ENCODE measurements around the gene CAPN1. TPM values are rescaled to one million over a fixed set of nuclear protein-coding genes. Genes with fewer than 3 reads are reported as not detected.

Gene CAPN1
- polyA plus RNA-seq, 1 of the 3 experiments (the other 2 are of a cell fraction) = 92.2 TPM

DNA sequence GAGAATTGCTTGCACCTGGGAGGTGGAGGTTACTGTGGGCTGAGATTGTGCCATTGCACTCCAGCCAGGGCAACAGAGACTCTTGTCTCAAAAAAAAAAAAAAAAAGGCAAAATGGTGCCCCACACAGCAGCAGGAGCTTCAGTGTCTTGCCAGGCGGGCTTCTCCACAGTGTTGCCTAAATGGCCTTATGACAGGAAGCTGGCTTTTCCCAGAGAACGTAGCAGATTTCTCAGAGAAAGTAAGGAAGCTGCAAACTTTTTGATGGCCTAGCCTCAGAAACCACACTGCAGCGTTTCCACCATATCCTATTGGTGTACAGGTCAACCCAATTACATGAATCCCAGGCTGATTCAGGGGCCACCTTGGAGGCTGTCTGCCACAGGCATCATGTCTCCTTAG lies 24.4 kb upstream of the CAPN1 start:
- 59% methylated on average over 3 of the region's 3 CpGs for WGBS (ENCODE audit: low lambda C conversion rate)
- Histone ChIP-seq H3F3A (replicated peaks; ENCODE audit: insufficient read depth) (no peaks in the 10 kb centered on the region), H3K4me2 (no peak overlapping the region), H3K4me1 (ENCODE audit: control insufficient read depth in 1 of 2, insufficient read depth in 2 of 2, low read depth in 1 of 2, low read length in 1 of 2) (no peaks in the 10 kb centered on the region), H3K27ac (ENCODE audit: low read depth in 2 of 2, low read length in 1 of 2) (no peak overlapping the region), H4K20me1 (ENCODE audit: insufficient read depth) (no peaks in the 10 kb centered on the region), H3K4me3 (ENCODE audit: low read depth in 2 of 2, low read length in 1 of 2) (no peak overlapping the region), H2AFZ (ENCODE audit: low read depth) (no peak overlapping the region), H3K27me3 (ENCODE audit: insufficient read depth) (no peaks in the 10 kb centered on the region), H3K79me2 (ENCODE audit: insufficient read depth) (no peaks in the 10 kb centered on the region), H3K36me3 (replicated peaks in 1 of 2; ENCODE audit: control insufficient read depth in 1 of 2, insufficient read depth in 2 of 2, low read length in 1 of 2) (no peaks in the 10 kb centered on the region), H3K9me2 (no peaks in the 10 kb centered on the region), H3K9me3 (no peaks in the 10 kb centered on the region), H3K9ac (no peak overlapping the region)
- DNase-seq = no peak
- CTCF ChIA-PET = no interaction called here
- TF ChIP-seq NRF1 (IDR thresholded peaks at IDR 0.05; ENCODE audit: low read depth, low read length) (no peak), TAF1 (IDR thresholded peaks at IDR 0.05; ENCODE audit: borderline replicate concordance, low read depth, low read length) (no peak), FOXJ3 (CRISPR knock-in tag; IDR thresholded peaks at IDR 0.05) (no peak), RAD21 (IDR thresholded peaks at IDR 0.05; ENCODE audit: low read length) (no peak), YY1 (IDR thresholded peaks at IDR 0.05; ENCODE audit: low read depth) (no peak), MAX (IDR thresholded peaks at IDR 0.05; ENCODE audit: low read depth) (no peak), FOSL2 (IDR thresholded peaks at IDR 0.05; ENCODE audit: borderline replicate concordance, low read depth) (no peak), TCF12 (IDR thresholded peaks at IDR 0.05) (no peak), GABPA (IDR thresholded peaks at IDR 0.05; ENCODE audit: low read depth) (no peak), SIN3A (IDR thresholded peaks at IDR 0.05; ENCODE audit: borderline replicate concordance, low read depth, low read length) (no peak), MXI1 (IDR thresholded peaks at IDR 0.05; ENCODE audit: low read depth, low read length) (no peak), CTCF (IDR thresholded peaks at IDR 0.05) (no peak)
- TF ChIP-seq, protein P1, sequence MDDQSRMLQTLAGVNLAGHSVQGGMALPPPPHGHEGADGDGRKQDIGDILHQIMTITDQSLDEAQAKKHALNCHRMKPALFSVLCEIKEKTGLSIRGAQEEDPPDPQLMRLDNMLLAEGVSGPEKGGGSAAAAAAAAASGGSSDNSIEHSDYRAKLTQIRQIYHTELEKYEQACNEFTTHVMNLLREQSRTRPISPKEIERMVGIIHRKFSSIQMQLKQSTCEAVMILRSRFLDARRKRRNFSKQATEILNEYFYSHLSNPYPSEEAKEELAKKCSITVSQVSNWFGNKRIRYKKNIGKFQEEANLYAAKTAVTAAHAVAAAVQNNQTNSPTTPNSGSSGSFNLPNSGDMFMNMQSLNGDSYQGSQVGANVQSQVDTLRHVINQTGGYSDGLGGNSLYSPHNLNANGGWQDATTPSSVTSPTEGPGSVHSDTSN (IDR thresholded peaks at IDR 0.05) = no peak
- TF ChIP-seq, protein P2, sequence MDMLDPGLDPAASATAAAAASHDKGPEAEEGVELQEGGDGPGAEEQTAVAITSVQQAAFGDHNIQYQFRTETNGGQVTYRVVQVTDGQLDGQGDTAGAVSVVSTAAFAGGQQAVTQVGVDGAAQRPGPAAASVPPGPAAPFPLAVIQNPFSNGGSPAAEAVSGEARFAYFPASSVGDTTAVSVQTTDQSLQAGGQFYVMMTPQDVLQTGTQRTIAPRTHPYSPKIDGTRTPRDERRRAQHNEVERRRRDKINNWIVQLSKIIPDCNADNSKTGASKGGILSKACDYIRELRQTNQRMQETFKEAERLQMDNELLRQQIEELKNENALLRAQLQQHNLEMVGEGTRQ (IDR thresholded peaks at IDR 0.05; ENCODE audit: borderline replicate concordance, low read depth, low read length) = no peak
- POLR2A ChIA-PET = no interaction called here

- H3K36me3 ChIP-seq (replicated peaks in 1 of 2; ENCODE audit: control insufficient read depth in 1 of 2, insufficient read depth in 2 of 2, low read length in 1 of 2) = no peaks in the 10 kb centered on the region
- no peak overlapping the region for H3K9ac ChIP-seq
- H3K4me3 ChIP-seq (ENCODE audit: low read depth in 2 of 2, low read length in 1 of 2) = no peak overlapping the region
- CTCF ChIA-PET = interaction anchor here (0.6 to 1.3 kb wide), 3 partner anchors 10 to 45 kb away, joined by 3 to 5 read pairs (median 4); no protein-coding TSS in a partner anchor
- POLR2A ChIA-PET = no interaction called here
- H3K27me3 ChIP-seq (ENCODE audit: insufficient read depth) = no peaks in the 10 kb centered on the region
- H3K9me2 ChIP-seq = no peaks in the 10 kb centered on the region
- H3K9me3 ChIP-seq = no peaks in the 10 kb centered on the region
- no peak for DNase-seq
- no peak overlapping the region for H3K27ac ChIP-seq (ENCODE audit: low read depth in 2 of 2, low read length in 1 of 2)
- H3K4me2 ChIP-seq = no peak overlapping the region
- H2AFZ ChIP-seq (ENCODE audit: low read depth) = no peak overlapping the region
- no peaks in the 10 kb centered on the region for H4K20me1 ChIP-seq (ENCODE audit: insufficient read depth)
- no peaks in the 10 kb centered on the region for H3F3A ChIP-seq (replicated peaks; ENCODE audit: insufficient read depth)
- no peaks in the 10 kb centered on the region for H3K4me1 ChIP-seq (ENCODE audit: control insufficient read depth in 1 of 2, insufficient read depth in 2 of 2, low read depth in 1 of 2, low read length in 1 of 2)
- 50% methylated on average over 5 of the region's 5 CpGs for WGBS (ENCODE audit: low lambda C conversion rate)
- H3K79me2 ChIP-seq (ENCODE audit: insufficient read depth) = no peaks in the 10 kb centered on the region
- TF ChIP-seq, protein P3, sequence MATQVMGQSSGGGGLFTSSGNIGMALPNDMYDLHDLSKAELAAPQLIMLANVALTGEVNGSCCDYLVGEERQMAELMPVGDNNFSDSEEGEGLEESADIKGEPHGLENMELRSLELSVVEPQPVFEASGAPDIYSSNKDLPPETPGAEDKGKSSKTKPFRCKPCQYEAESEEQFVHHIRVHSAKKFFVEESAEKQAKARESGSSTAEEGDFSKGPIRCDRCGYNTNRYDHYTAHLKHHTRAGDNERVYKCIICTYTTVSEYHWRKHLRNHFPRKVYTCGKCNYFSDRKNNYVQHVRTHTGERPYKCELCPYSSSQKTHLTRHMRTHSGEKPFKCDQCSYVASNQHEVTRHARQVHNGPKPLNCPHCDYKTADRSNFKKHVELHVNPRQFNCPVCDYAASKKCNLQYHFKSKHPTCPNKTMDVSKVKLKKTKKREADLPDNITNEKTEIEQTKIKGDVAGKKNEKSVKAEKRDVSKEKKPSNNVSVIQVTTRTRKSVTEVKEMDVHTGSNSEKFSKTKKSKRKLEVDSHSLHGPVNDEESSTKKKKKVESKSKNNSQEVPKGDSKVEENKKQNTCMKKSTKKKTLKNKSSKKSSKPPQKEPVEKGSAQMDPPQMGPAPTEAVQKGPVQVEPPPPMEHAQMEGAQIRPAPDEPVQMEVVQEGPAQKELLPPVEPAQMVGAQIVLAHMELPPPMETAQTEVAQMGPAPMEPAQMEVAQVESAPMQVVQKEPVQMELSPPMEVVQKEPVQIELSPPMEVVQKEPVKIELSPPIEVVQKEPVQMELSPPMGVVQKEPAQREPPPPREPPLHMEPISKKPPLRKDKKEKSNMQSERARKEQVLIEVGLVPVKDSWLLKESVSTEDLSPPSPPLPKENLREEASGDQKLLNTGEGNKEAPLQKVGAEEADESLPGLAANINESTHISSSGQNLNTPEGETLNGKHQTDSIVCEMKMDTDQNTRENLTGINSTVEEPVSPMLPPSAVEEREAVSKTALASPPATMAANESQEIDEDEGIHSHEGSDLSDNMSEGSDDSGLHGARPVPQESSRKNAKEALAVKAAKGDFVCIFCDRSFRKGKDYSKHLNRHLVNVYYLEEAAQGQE (IDR thresholded peaks at IDR 0.05; ENCODE audit: low read depth, low read length) = no peak
- TF ChIP-seq SIN3A (IDR thresholded peaks at IDR 0.05; ENCODE audit: borderline replicate concordance, low read depth, low read length) (no peak), CHD2 (IDR thresholded peaks at IDR 0.05; ENCODE audit: low read length, partially characterized antibody) (no peak), YY1 (IDR thresholded peaks at IDR 0.05; ENCODE audit: low read depth) (no peak), FOSL2 (IDR thresholded peaks at IDR 0.05; ENCODE audit: borderline replicate concordance, low read depth) (no peak), NFIC (IDR thresholded peaks at IDR 0.05; ENCODE audit: borderline replicate concordance) (no peak), RXRA (IDR thresholded peaks at IDR 0.05; ENCODE audit: borderline replicate concordance, low read depth) (no peak), CTCF (IDR thresholded peaks at IDR 0.05) (no peak), JUND (IDR thresholded peaks at IDR 0.05) (no peak)
Observed at GRCh38 chr11:65159012-65159411, 22.7 kb upstream of the CAPN1 start.
